Esophagus (tissue), 2 donors: Measurements from ENCODE around the gene SECISBP2. TPM values are rescaled to one million over a fixed set of nuclear protein-coding genes. Genes with fewer than 3 reads are reported as not detected.
"Not testable (repeated sequence)": the region's sequence is repeated elsewhere in the genome, so short reads cannot be mapped to it uniquely, and the experiment has no call there.

Source experiments
- H3K27ac ChIP-seq, 2 donors: one replicate each; pipeline ENCODE4 v1.5.1; 2013; ENCODE audit warnings: low read depth in 2 of 2, mild to moderate bottlenecking in 2 of 2, inconsistent platforms in 1 of 2, low read length in 1 of 2, moderate library complexity in 1 of 2
- H3K27me3 ChIP-seq, 2 donors: one replicate each; pipeline ENCODE4 v1.6.1; 2013; ENCODE audit warnings: low read length in 2 of 2, control low read depth in 1 of 2, mild to moderate bottlenecking in 1 of 2; ENCODE audit not compliant: insufficient read depth in 2 of 2, control insufficient read depth in 1 of 2
- H3K36me3 ChIP-seq, 2 donors: one replicate each; pipeline ENCODE4 v1.6.1; 2013; ENCODE audit warnings: low read length in 1 of 2; ENCODE audit not compliant: control insufficient read depth in 2 of 2, insufficient read depth in 2 of 2
- H3K4me1 ChIP-seq, 2 donors: one replicate each; pipeline ENCODE4 v1.6.1; 2013; ENCODE audit warnings: low read length in 1 of 2; ENCODE audit not compliant: control insufficient read depth in 2 of 2, insufficient read depth in 2 of 2
- H3K4me3 ChIP-seq, 2 donors: one replicate each; pipeline ENCODE4 v1.5.1; 2013; ENCODE audit warnings: low read length in 2 of 2, mild to moderate bottlenecking in 2 of 2, low read depth in 1 of 2, moderate library complexity in 1 of 2
- H3K9me3 ChIP-seq, 2 donors: one replicate each; pipeline ENCODE4 v1.6.1; 2013; ENCODE audit warnings: mild to moderate bottlenecking in 2 of 2, low read depth in 1 of 2, low read length in 1 of 2, moderate library complexity in 1 of 2; ENCODE audit not compliant: control insufficient read depth in 2 of 2, insufficient read depth in 1 of 2
- WGBS, 2 donors: extraction: QIAGEN DNeasy Blood & Tissue Kit; methylation state at CpG; one replicate each; pipeline ENCODE4 v1.1.7; 2013; 5-methylcytosine and 5-hydroxymethylcytosine counted together
- polyA plus RNA-seq, 2 donors: library from polyadenylated mRNA; stranded (reverse); fragments of 200-250 nt; gene quantifications; one replicate each; pipeline ENCODE4 v1.2.3, GENCODE V29; 2013
- donor health status: healthy with polysubstance abuse.
- donor health status: Bipolar disorder and iron deficiency.

The SECISBP2 gene, protein sequence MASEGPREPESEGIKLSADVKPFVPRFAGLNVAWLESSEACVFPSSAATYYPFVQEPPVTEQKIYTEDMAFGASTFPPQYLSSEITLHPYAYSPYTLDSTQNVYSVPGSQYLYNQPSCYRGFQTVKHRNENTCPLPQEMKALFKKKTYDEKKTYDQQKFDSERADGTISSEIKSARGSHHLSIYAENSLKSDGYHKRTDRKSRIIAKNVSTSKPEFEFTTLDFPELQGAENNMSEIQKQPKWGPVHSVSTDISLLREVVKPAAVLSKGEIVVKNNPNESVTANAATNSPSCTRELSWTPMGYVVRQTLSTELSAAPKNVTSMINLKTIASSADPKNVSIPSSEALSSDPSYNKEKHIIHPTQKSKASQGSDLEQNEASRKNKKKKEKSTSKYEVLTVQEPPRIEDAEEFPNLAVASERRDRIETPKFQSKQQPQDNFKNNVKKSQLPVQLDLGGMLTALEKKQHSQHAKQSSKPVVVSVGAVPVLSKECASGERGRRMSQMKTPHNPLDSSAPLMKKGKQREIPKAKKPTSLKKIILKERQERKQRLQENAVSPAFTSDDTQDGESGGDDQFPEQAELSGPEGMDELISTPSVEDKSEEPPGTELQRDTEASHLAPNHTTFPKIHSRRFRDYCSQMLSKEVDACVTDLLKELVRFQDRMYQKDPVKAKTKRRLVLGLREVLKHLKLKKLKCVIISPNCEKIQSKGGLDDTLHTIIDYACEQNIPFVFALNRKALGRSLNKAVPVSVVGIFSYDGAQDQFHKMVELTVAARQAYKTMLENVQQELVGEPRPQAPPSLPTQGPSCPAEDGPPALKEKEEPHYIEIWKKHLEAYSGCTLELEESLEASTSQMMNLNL
- polyA plus RNA-seq, result 10 to 100 TPM; 14.0 to 16.0 TPM

DNA sequence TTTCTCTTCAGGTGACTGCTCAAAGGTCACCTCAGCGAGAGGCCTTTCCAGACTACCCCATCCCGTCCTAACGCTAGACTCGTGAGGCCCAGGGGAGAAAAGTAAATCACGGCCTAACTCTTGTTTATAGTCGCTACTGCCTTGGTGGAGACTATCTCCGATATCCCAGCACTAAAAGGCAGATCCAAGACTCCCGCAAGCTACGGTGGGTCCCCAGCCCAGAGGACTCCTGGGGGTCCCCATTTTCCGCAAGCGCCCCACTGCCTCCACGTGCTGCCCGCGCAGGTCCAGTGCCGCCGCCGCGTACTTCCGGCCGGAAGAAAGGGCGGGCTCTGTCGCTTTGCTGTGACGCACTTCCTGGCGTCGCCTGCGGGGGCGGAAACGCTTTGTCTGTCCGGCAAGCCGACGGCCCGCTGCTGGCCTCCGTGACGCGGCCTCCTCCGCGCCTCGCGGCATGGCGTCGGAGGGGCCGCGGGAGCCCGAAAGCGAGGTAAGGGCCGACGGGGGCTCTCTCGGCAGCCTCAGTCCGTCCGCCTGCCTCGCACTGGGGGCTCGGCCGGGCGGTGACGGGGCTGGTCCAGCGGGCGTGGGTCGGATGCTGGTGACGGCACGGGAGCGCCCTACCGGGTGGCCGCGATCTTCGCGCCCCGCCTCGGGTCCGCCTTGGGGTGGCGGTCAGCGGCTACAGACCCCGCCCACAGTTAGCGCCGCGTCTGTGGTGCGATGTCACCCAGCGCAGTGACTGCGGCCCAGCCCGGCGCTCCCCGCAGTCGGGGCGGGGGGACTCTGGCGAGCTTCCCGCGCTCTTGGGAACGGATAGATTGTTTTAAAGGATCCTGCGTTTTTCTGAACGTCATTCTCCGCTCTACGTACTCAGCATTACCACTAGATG lies at the start of gene SECISBP2:
Gene SECISBP2, plus strand, starts transcription at position 378 of the 892 bp plus-strand sequence. Its CDS starts 77 bp downstream, at position 455.
- H3K9me3 ChIP-seq, result no peaks in the 10 kb centered on the region
- no peaks in the 10 kb centered on the region for H3K4me1 ChIP-seq
- WGBS, 2 donors, result 0% methylated on average over 79 to 91 of the region's 91 CpGs
- peak within 1 kb of the TSS; percentile 71 to 90 for H3K4me3 ChIP-seq
- H3K27ac ChIP-seq, result peak within 1 kb of the TSS; percentile 100
- H3K36me3 ChIP-seq, result no peaks in the 10 kb centered on the region
- no peaks in the 10 kb centered on the region for H3K27me3 ChIP-seq

DNA sequence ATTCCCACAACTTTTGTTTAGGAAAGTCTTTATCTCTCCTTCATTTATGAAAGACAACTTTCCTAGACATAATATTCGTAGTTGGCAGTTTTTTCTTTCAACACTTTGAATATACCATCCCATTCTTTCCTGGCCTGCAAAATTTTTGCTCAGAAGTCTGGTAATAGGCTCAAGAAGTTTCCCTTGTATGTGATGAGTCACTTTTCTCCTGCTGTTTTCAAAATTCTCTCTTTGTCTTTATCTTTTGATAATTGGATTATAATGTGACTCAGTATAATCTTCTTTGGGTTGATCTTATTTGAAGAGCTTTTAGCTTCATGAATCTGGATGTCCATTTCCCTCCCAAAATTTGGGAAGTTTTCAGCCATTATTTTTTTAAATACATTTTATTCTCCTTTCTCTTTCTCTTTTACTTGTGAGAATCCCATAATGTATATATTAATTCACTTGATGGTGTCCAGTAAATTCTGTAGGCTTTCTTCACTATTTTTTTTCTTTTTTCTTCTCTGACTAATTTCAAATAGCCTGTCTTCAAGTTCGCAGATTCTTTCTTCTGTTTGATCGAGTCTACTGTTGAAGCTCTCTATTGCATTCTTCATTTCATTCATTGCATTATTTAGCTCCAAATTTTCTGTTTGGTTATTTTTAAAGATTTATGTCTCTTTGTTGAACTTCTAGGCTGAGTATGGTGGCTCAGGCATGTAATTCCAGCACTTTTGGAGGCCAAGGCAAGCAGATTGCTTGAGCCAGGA lies 44.6 kb upstream of the SECISBP2 start:
- peaks cover 0 to 3% of the 10 kb centered on the region in 2 donors for H3K9me3 ChIP-seq
- H3K4me3 ChIP-seq, result no peak overlapping the region
- H3K27ac ChIP-seq, result no peak overlapping the region
- no peaks in the 10 kb centered on the region for H3K36me3 ChIP-seq
- WGBS, 2 donors, result 76 to 83% methylated on average over 3 of the region's 3 CpGs
- H3K27me3 ChIP-seq, result no peaks in the 10 kb centered on the region
- no peaks in the 10 kb centered on the region for H3K4me1 ChIP-seq

DNA sequence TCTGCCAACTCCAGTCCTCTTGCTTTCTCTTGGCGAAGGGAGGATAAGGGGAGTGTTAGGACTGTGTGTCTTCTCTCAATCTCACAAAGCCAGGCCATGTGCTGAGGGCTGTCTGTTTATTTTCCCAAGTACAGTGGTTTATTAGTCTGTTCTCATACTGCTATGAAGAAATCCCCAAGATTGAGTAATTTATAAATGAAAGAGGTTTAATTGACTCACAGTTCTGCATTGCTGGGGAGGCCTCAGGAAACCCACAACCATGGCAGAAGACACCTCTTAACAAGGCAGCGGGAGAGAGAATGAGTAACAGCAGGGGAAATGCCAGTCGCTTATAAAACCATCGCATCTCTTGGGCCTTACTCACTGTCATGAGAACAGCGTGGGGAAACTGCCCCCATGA lies 43.5 kb upstream of the SECISBP2 start:
- Histone ChIP-seq H3K9me3 (peaks cover 0 to 3% of the 10 kb centered on the region in 2 donors), H3K4me3 (no peak overlapping the region)
- WGBS, 2 donors, result 73 to 78% methylated on average over 5 of the region's 5 CpGs

DNA sequence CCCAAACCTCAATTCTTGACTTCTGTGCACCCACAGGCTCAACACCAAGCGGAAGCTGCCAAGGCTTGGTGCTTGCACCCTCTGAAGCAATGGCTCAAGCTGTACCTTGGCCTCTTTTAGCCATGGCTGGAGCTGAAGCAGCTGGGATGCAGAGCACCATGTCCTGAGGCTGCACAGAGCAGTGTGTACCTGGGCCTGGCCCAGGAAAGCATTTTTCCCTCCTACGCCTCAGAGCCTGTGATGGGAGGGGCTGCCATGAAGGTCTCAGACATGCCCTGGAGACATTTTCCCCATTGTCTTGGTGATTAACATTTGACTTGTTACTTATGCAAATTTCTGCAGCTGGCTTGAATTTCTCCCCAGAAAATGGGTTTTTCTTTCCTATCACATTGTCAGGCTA lies 42.3 kb upstream of the SECISBP2 start:
- WGBS, 2 donors, result 81 to 88% methylated on average over 2 of the region's 2 CpGs
- H3K27me3 ChIP-seq, H3K36me3 ChIP-seq, H3K27ac ChIP-seq, H3K4me1 ChIP-seq, H3K9me3 ChIP-seq, H3K4me3 ChIP-seq: not testable (repeated sequence)

More for the DNA sequence above, 43.5 kb upstream of the SECISBP2 start:
- Histone ChIP-seq H3K27me3 (no peaks in the 10 kb centered on the region), H3K27ac (no peak overlapping the region), H3K36me3 (no peaks in the 10 kb centered on the region), H3K4me1 (no peaks in the 10 kb centered on the region)

DNA sequence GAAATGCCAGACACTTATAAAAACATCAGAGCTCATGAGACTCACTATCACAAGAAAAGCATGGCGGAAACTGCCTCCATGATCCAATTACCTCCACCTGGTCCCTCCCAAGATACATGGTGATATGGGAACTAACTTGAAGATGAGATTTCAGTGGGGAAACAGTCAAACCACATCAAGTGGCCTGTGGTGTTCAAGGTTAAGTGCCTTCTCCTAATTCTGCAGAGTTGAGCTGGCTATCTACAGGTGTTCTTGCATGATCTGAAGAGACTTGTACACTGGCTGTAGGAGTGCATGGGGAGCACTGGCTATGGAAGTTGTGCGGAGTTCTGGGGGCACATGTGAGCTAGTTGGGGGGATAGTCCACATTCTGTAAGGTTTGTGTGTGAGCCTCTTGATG lies 41.3 kb upstream of the SECISBP2 start:
- H3K4me3 ChIP-seq, result no peak overlapping the region
- H3K27me3 ChIP-seq, result no peaks in the 10 kb centered on the region
- no peaks in the 10 kb centered on the region for H3K36me3 ChIP-seq
- 96 to 97% methylated on average over 2 of the region's 2 CpGs for WGBS, 2 donors
- no peak overlapping the region for H3K27ac ChIP-seq
- peaks cover 0 to 3% of the 10 kb centered on the region in 2 donors for H3K9me3 ChIP-seq
- no peaks in the 10 kb centered on the region for H3K4me1 ChIP-seq

DNA sequence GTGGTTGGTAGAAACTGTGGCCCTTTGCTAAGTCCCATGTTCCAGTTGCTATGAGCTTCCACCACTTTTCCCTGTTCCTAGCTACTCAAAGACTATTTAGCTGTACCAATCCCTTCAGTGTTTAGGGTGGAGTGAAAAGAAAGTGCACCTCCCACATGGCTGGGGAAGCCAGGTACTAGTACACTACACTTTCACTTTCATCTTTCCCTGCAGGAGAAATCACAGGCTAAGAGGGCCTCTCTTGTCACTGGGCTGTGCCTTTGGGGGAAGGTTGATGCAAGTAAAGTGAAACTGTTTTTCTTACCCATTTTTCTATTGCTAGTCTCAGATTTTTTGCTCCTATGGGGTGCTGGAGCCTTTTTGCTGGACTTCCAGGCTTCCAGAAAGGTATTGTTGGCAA lies 40.8 kb upstream of the SECISBP2 start:
- H3K9me3 ChIP-seq, result peaks cover 0 to 3% of the 10 kb centered on the region in 2 donors
- H3K27ac ChIP-seq, result no peak overlapping the region
- no peaks in the 10 kb centered on the region for H3K4me1 ChIP-seq
- H3K27me3 ChIP-seq, result no peaks in the 10 kb centered on the region
- H3K4me3 ChIP-seq, result no peak overlapping the region
- H3K36me3 ChIP-seq, result no peaks in the 10 kb centered on the region

DNA sequence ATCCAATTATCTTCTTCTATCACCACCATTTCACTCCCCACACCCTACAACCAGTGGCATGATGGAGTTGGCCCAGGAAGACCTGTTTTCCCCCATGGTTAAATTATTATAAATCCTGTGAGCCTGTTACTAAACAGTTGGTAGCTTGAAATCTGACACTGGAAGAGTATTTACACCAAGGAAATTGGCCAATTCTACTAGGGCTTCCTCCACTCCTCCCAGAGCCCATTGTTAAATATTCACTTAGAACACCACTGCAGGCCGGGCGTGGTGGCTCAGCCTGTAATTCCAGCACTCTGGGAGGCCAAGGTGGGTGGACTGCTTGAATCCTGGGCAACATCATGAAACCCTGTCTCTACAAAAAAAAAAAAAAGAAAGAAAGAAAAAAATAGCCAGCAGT lies 39.7 kb upstream of the SECISBP2 start:
- Histone ChIP-seq H3K9me3 (peaks cover 0 to 3% of the 10 kb centered on the region in 2 donors), H3K27ac (peak overlapping the region in 1 of 2 donors; percentile 13), H3K27me3 (no peaks in the 10 kb centered on the region), H3K36me3 (no peaks in the 10 kb centered on the region), H3K4me3 (no peak overlapping the region), H3K4me1 (no peaks in the 10 kb centered on the region)
- WGBS, 2 donors, result 80 to 92% methylated on average over 2 of the region's 2 CpGs

DNA sequence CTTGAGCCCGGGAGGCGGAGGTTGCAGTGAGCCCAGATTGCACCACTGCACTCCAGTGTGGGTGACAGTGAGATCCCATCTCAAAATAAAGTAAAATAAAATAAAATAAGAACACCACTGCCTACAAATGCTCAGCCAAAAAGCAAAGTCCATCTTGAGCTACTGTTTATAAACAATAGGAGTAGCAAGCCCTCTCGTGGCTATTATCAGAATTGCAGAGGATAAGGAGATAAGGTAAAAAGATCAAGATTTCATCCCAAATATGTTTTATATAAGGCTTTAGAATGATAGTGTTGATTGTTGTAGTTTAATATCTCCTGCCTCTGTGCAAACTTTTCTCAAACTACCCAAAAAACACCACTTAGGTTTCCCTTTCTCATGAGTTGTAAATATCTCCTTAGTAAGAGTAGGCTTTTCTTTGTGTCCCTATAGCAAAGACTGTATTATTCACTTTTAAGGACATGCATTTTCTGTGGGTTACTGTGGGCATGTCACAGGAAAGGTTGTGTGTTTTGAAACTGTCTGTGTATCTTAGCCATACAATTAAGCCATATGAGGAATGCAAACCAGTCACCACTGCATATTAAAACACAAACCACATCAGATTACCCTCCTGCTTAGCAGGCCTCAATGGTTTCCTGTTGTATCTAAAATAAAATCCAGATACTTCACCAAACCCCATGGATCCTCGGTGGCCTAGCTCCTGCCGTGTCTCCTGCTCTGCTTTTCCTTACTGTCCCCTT lies 39.1 kb upstream of the SECISBP2 start:
- Histone ChIP-seq H3K9me3 (peaks cover 0 to 1% of the 10 kb centered on the region in 2 donors), H3K4me1 (no peaks in the 10 kb centered on the region)
- 64 to 66% methylated on average over 5 of the region's 5 CpGs for WGBS, 2 donors

More for the DNA sequence above, 39.1 kb upstream of the SECISBP2 start:
- Histone ChIP-seq H3K4me3 (no peak overlapping the region), H3K27ac (no peak overlapping the region), H3K27me3 (no peaks in the 10 kb centered on the region), H3K36me3 (no peaks in the 10 kb centered on the region)
